HG02759 (cell line): ENCODE measurements around the gene TMEM116.

ENCODE experiments used
- ATAC-seq: cut with Tn5 transposase; IDR thresholded peaks from one replicate; pipeline ENCODE4 v1.9.1; 2021; ENCODE audit warnings: mild to moderate bottlenecking, moderate library complexity; ENCODE audit not compliant: unreplicated experiment

Gene TMEM116

GRCh38 chr12:111905502-111905901, 107.5 kb downstream of the TMEM116 start:
- no peak for ATAC-seq

- no peak for ATAC-seq
Measured at GRCh38 chr12:111904446-111904975, 108.5 kb downstream of the TMEM116 start.

GRCh38 chr12:111901182-111901581, 111.8 kb downstream of the TMEM116 start:
- ATAC-seq: no peak

- no peak for ATAC-seq
Measured at GRCh38 chr12:111894556-111894955, 118.4 kb downstream of the TMEM116 start.

GRCh38 chr12:111893287-111893686, 119.7 kb downstream of the TMEM116 start:
- no peak for ATAC-seq

- no peak for ATAC-seq
Measured at GRCh38 chr12:111887926-111888745, 124.8 kb downstream of the TMEM116 start.

GRCh38 chr12:111886662-111887545, 126.1 kb downstream of the TMEM116 start:
- ATAC-seq: no peak

- ATAC-seq: no peak
Measured at GRCh38 chr12:111881716-111882115, 131.2 kb downstream of the TMEM116 start.
